Measurements from ENCODE around the gene REG3A. TPM values are rescaled to one million over a fixed set of nuclear protein-coding genes. Genes with fewer than 3 reads are reported as not detected.

Gene REG3A
- total RNA-seq (1 to 10 TPM; 4.1 to 8.3 TPM), polyA plus RNA-seq (10 to 100 TPM in 1 of 2 donors, under 1 TPM in 1; 0.20 to 67.5 TPM)
- long read RNA-seq, donor 1, result 0 reads
- long read RNA-seq, donor 2, result 0 reads

- Histone ChIP-seq H3K9me3 (ENCODE audit: control insufficient read depth, low read length) (no peaks in the 10 kb centered on the region), H3K27me3 (ENCODE audit: control insufficient read depth in 1 of 2, insufficient read depth in 2 of 2, low read length in 1 of 2) (no peaks in the 10 kb centered on the region), H3K36me3 (ENCODE audit: control insufficient read depth in 1 of 2, insufficient read depth in 2 of 2, low read length in 1 of 2) (no peaks in the 10 kb centered on the region), H3K27ac (ENCODE audit: low read depth in 1 of 2, low read length in 2 of 2) (no peak within 1 kb of the TSS), H3K4me1 (ENCODE audit: control insufficient read depth in 1 of 2, insufficient read depth in 2 of 2, low read length in 2 of 2) (no peaks in the 10 kb centered on the region), H3K4me3 (ENCODE audit: low read length in 2 of 2) (no peak within 1 kb of the TSS)
- ATAC-seq (ENCODE audit: low FRiP score) (no peak), DNase-seq (no peak)
- intact Hi-C loops (cut with DNase I), result no loop called here
Observed at GRCh38 chr2:79159653-79160052, at the start of gene REG3A. Gene REG3A, minus strand, starts transcription at chr2:79159753. Its CDS starts 348 bp downstream, at chr2:79159405.

- no peaks in the 10 kb centered on the region for H3K36me3 ChIP-seq (ENCODE audit: control insufficient read depth in 1 of 2, insufficient read depth in 2 of 2, low read length in 1 of 2)
- no peak for DNase-seq
- intact Hi-C loops (cut with DNase I), result no loop called here
- 40 to 57% methylated on average over 1 of the region's 1 CpG for WGBS, 2 donors
- H3K9me3 ChIP-seq (ENCODE audit: control insufficient read depth, low read length), result peaks cover 1% of the 10 kb centered on the region
- ATAC-seq (ENCODE audit: low FRiP score), result no peak
- no peaks in the 10 kb centered on the region for H3K27me3 ChIP-seq (ENCODE audit: control insufficient read depth in 1 of 2, insufficient read depth in 2 of 2, low read length in 1 of 2)
- no peaks in the 10 kb centered on the region for H3K4me1 ChIP-seq (ENCODE audit: control insufficient read depth in 1 of 2, insufficient read depth in 2 of 2, low read length in 2 of 2)
- H3K27ac ChIP-seq (ENCODE audit: low read depth in 1 of 2, low read length in 2 of 2), result no peak overlapping the region
- no peak overlapping the region for H3K4me3 ChIP-seq (ENCODE audit: low read length in 2 of 2)
Observed at GRCh38 chr2:79200762-79201161, 41.2 kb upstream of the REG3A start.

- 49 to 56% methylated on average over 7 of the region's 7 CpGs for WGBS, 2 donors
- H3K4me1 ChIP-seq (ENCODE audit: control insufficient read depth in 1 of 2, insufficient read depth in 2 of 2, low read length in 2 of 2), result no peaks in the 10 kb centered on the region
- H3K36me3 ChIP-seq (ENCODE audit: control insufficient read depth in 1 of 2, insufficient read depth in 2 of 2, low read length in 1 of 2), result no peaks in the 10 kb centered on the region
- intact Hi-C loops (cut with DNase I), result no loop called here
- no peak overlapping the region for H3K27ac ChIP-seq (ENCODE audit: low read depth in 1 of 2, low read length in 2 of 2)
- H3K9me3 ChIP-seq (ENCODE audit: control insufficient read depth, low read length), result no peaks in the 10 kb centered on the region
- no peak overlapping the region for H3K4me3 ChIP-seq (ENCODE audit: low read length in 2 of 2)
- no peak for DNase-seq
- ATAC-seq (ENCODE audit: low FRiP score), result no peak
- no peaks in the 10 kb centered on the region for H3K27me3 ChIP-seq (ENCODE audit: control insufficient read depth in 1 of 2, insufficient read depth in 2 of 2, low read length in 1 of 2)
Observed at GRCh38 chr2:79191816-79192215, 32.3 kb upstream of the REG3A start.

- Histone ChIP-seq H3K4me1 (ENCODE audit: control insufficient read depth in 1 of 2, insufficient read depth in 2 of 2, low read length in 2 of 2) (no peaks in the 10 kb centered on the region), H3K27me3 (ENCODE audit: control insufficient read depth in 1 of 2, insufficient read depth in 2 of 2, low read length in 1 of 2) (no peaks in the 10 kb centered on the region), H3K36me3 (ENCODE audit: control insufficient read depth in 1 of 2, insufficient read depth in 2 of 2, low read length in 1 of 2) (no peaks in the 10 kb centered on the region), H3K27ac (ENCODE audit: low read depth in 1 of 2, low read length in 2 of 2) (no peak overlapping the region), H3K4me3 (ENCODE audit: low read length in 2 of 2) (no peak overlapping the region), H3K9me3 (ENCODE audit: control insufficient read depth, low read length) (no peaks in the 10 kb centered on the region)
- ATAC-seq (ENCODE audit: low FRiP score) (no peak), DNase-seq (no peak)
- intact Hi-C loops (cut with DNase I), result no loop called here
- WGBS, 2 donors, result 23 to 29% methylated on average over 1 of the region's 1 CpG
Observed at GRCh38 chr2:79191081-79191480, 31.5 kb upstream of the REG3A start.

GRCh38 chr2:79189465-79189864, 29.9 kb upstream of the REG3A start:
- ATAC-seq (ENCODE audit: low FRiP score), result no peak
- intact Hi-C loops (cut with DNase I), result no loop called here
- DNase-seq, result no peak
- Histone ChIP-seq H3K4me1 (ENCODE audit: control insufficient read depth in 1 of 2, insufficient read depth in 2 of 2, low read length in 2 of 2) (no peaks in the 10 kb centered on the region), H3K36me3 (ENCODE audit: control insufficient read depth in 1 of 2, insufficient read depth in 2 of 2, low read length in 1 of 2) (no peaks in the 10 kb centered on the region), H3K4me3 (ENCODE audit: low read length in 2 of 2) (no peak overlapping the region), H3K27me3 (ENCODE audit: control insufficient read depth in 1 of 2, insufficient read depth in 2 of 2, low read length in 1 of 2) (no peaks in the 10 kb centered on the region), H3K27ac (ENCODE audit: low read depth in 1 of 2, low read length in 2 of 2) (no peak overlapping the region), H3K9me3 (ENCODE audit: control insufficient read depth, low read length) (no peaks in the 10 kb centered on the region)
- WGBS, 2 donors, result 27 to 29% methylated on average over 3 of the region's 3 CpGs

- H3K4me1 ChIP-seq (ENCODE audit: control insufficient read depth in 1 of 2, insufficient read depth in 2 of 2, low read length in 2 of 2), result no peaks in the 10 kb centered on the region
- intact Hi-C loops (cut with DNase I), result no loop called here
- DNase-seq, result no peak
- H3K4me3 ChIP-seq (ENCODE audit: low read length in 2 of 2), result no peak overlapping the region
- peaks cover 6% of the 10 kb centered on the region for H3K9me3 ChIP-seq (ENCODE audit: control insufficient read depth, low read length)
- ATAC-seq (ENCODE audit: low FRiP score), result no peak
- H3K36me3 ChIP-seq (ENCODE audit: control insufficient read depth in 1 of 2, insufficient read depth in 2 of 2, low read length in 1 of 2), result no peaks in the 10 kb centered on the region
- 88 to 90% methylated on average over 2 of the region's 2 CpGs for WGBS, 2 donors
- H3K27me3 ChIP-seq (ENCODE audit: control insufficient read depth in 1 of 2, insufficient read depth in 2 of 2, low read length in 1 of 2), result no peaks in the 10 kb centered on the region
- H3K27ac ChIP-seq (ENCODE audit: low read depth in 1 of 2, low read length in 2 of 2), result no peak overlapping the region
Observed at GRCh38 chr2:79181617-79182016, 22.1 kb upstream of the REG3A start.

- ATAC-seq (ENCODE audit: low FRiP score) (no peak), DNase-seq (no peak)
- Histone ChIP-seq H3K4me1 (ENCODE audit: control insufficient read depth in 1 of 2, insufficient read depth in 2 of 2, low read length in 2 of 2) (no peaks in the 10 kb centered on the region), H3K27ac (ENCODE audit: low read depth in 1 of 2, low read length in 2 of 2) (no peak overlapping the region), H3K27me3 (ENCODE audit: control insufficient read depth in 1 of 2, insufficient read depth in 2 of 2, low read length in 1 of 2) (no peaks in the 10 kb centered on the region), H3K36me3 (ENCODE audit: control insufficient read depth in 1 of 2, insufficient read depth in 2 of 2, low read length in 1 of 2) (no peaks in the 10 kb centered on the region), H3K4me3 (ENCODE audit: low read length in 2 of 2) (no peak overlapping the region), H3K9me3 (ENCODE audit: control insufficient read depth, low read length) (peaks cover 6% of the 10 kb centered on the region)
- WGBS, 2 donors, result 64 to 75% methylated on average over 2 of the region's 2 CpGs
- intact Hi-C loops (cut with DNase I), result no loop called here
Observed at GRCh38 chr2:79180092-79180491, 20.5 kb upstream of the REG3A start.

- no peak overlapping the region for H3K4me3 ChIP-seq (ENCODE audit: low read length in 2 of 2)
- peaks cover 5% of the 10 kb centered on the region for H3K9me3 ChIP-seq (ENCODE audit: control insufficient read depth, low read length)
- intact Hi-C loops (cut with DNase I), result no loop called here
- no peak for ATAC-seq (ENCODE audit: low FRiP score)
- H3K4me1 ChIP-seq (ENCODE audit: control insufficient read depth in 1 of 2, insufficient read depth in 2 of 2, low read length in 2 of 2), result no peaks in the 10 kb centered on the region
- WGBS, 2 donors, result 71 to 72% methylated on average over 4 of the region's 4 CpGs
- no peak for DNase-seq
- no peaks in the 10 kb centered on the region for H3K36me3 ChIP-seq (ENCODE audit: control insufficient read depth in 1 of 2, insufficient read depth in 2 of 2, low read length in 1 of 2)
- H3K27ac ChIP-seq (ENCODE audit: low read depth in 1 of 2, low read length in 2 of 2), result no peak overlapping the region
- no peaks in the 10 kb centered on the region for H3K27me3 ChIP-seq (ENCODE audit: control insufficient read depth in 1 of 2, insufficient read depth in 2 of 2, low read length in 1 of 2)
Observed at GRCh38 chr2:79179036-79179435, 19.5 kb upstream of the REG3A start.

- H3K36me3 ChIP-seq (ENCODE audit: control insufficient read depth in 1 of 2, insufficient read depth in 2 of 2, low read length in 1 of 2), result no peaks in the 10 kb centered on the region
- H3K27me3 ChIP-seq (ENCODE audit: control insufficient read depth in 1 of 2, insufficient read depth in 2 of 2, low read length in 1 of 2), result no peaks in the 10 kb centered on the region
- peaks cover 5% of the 10 kb centered on the region for H3K9me3 ChIP-seq (ENCODE audit: control insufficient read depth, low read length)
- H3K4me1 ChIP-seq (ENCODE audit: control insufficient read depth in 1 of 2, insufficient read depth in 2 of 2, low read length in 2 of 2), result no peaks in the 10 kb centered on the region
- H3K27ac ChIP-seq (ENCODE audit: low read depth in 1 of 2, low read length in 2 of 2), result no peak overlapping the region
- H3K4me3 ChIP-seq (ENCODE audit: low read length in 2 of 2), result no peak overlapping the region
- intact Hi-C loops (cut with DNase I), result no loop called here
- 29 to 39% methylated on average over 6 of the region's 6 CpGs for WGBS, 2 donors
- DNase-seq (no peak), ATAC-seq (ENCODE audit: low FRiP score) (no peak)
Observed at GRCh38 chr2:79178076-79178674, 18.6 kb upstream of the REG3A start.

Data from aorta (tissue), 5 donors.